A673 (cell line): ENCODE measurements around the gene EHHADH.

ENCODE experiments used
- CTCF ChIP-seq: fragments of 300-800, 200-600 bp; sonication (generic); conservative IDR thresholded peaks from 2 replicates; pipeline ENCODE4 v1.5.1; 2017; ENCODE audit warnings: low read depth, mild to moderate bottlenecking, antibody characterized with exemption, low read length, moderate library complexity, mixed read lengths
- EZH2 ChIP-seq: fragments of 200-600 bp; sonication (generic); IDR thresholded peaks from 2 replicates; pipeline ENCODE4 v1.6.1; 2017; ENCODE audit warnings: borderline replicate concordance, low read depth, mild to moderate bottlenecking, mixed read lengths, antibody characterized with exemption, low read length; ENCODE audit not compliant: poor library complexity, severe bottlenecking

- TF ChIP-seq CTCF = no peak
- TF ChIP-seq EZH2 = no peak
These were observed 89.2 kb downstream of the EHHADH start for GRCh38 chr3:185164428-185165217.
